Measurements from ENCODE around the gene IGFL2. TPM values are rescaled to one million over a fixed set of nuclear protein-coding genes. Genes with fewer than 3 reads are reported as not detected.

The IGFL2 gene
- total RNA-seq, 1 donor from 2014 or later = not detected

DNA sequence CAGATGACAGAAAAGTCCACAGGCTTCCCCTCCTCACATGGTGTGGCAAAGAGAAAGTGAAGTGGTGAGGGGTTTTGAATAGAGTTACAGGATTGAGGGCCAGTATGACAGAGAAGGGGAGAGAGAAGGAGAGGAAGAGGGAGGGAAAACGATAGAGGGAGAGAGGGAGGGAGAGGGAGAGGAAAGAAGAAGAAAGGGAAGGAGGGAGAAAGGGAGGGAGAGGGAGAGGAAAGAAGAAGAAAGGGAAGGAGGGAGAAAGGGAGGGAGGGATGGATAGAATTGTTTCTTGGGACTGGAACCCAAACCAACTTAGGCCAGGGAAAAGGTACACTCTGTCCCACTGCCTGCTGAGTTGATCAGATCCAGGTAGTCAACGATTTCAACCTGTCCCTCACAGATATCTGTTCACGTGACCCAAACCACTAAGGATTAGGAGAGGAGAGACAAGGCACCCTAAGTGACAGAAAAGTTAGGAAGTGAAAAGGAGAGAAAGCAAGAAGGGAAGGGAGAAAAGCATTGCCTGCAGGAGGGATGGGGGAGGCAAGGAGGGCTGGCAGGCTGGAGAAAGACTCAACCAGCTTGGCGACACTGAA is 15.4 kb upstream of the IGFL2 start:
- Mint-ChIP-seq H3K4me1 (ENCODE audit: unreplicated experiment) (peaks cover 21% of the 10 kb centered on the region), H3K4me3 (ENCODE audit: unreplicated experiment) (no peak overlapping the region), H3K9me3 (ENCODE audit: unreplicated experiment) (peaks cover 28% of the 10 kb centered on the region), H3K27me3 (ENCODE audit: unreplicated experiment) (peaks cover 28% of the 10 kb centered on the region), H3K27ac (ENCODE audit: unreplicated experiment) (peak overlapping the region; percentile 90), H3K36me3 (ENCODE audit: unreplicated experiment) (peaks cover 6% of the 10 kb centered on the region)
- TF ChIP-seq, protein P1, sequence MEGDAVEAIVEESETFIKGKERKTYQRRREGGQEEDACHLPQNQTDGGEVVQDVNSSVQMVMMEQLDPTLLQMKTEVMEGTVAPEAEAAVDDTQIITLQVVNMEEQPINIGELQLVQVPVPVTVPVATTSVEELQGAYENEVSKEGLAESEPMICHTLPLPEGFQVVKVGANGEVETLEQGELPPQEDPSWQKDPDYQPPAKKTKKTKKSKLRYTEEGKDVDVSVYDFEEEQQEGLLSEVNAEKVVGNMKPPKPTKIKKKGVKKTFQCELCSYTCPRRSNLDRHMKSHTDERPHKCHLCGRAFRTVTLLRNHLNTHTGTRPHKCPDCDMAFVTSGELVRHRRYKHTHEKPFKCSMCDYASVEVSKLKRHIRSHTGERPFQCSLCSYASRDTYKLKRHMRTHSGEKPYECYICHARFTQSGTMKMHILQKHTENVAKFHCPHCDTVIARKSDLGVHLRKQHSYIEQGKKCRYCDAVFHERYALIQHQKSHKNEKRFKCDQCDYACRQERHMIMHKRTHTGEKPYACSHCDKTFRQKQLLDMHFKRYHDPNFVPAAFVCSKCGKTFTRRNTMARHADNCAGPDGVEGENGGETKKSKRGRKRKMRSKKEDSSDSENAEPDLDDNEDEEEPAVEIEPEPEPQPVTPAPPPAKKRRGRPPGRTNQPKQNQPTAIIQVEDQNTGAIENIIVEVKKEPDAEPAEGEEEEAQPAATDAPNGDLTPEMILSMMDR (IDR thresholded peaks at IDR 0.05) = no peak
- DNase-seq (ENCODE audit: extremely low spot score, unreplicated experiment) = no peak

DNA sequence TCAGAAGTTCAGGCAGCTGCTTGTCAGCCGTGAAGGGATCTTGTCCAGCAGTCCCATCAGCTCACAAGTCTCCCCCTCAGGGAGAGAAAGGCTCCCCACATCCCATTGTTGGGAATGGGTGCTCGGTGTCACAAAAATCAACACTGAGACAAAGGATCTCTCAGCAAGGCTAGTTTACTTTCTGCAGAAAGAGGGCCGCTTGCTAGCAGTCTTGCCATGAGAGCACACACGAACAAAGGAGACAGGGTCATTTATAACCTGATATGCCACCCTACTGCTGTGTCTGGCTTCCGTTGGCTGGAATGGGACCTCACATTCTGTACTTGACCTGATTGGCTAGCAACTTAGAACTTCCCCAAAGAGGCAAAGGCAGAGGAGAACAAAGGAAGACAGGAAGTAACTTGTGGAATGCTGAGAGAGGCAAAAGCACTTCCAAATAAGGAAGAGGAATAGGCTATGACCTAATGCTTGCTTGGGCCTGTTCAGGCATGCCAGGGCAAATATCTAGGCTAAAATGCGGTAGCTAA is 14.9 kb upstream of the IGFL2 start:
- peaks cover 21% of the 10 kb centered on the region for H3K4me1 Mint-ChIP-seq (ENCODE audit: unreplicated experiment)
- DNase-seq (ENCODE audit: extremely low spot score, unreplicated experiment) = no peak
- peaks cover 23% of the 10 kb centered on the region for H3K27me3 Mint-ChIP-seq (ENCODE audit: unreplicated experiment)
- H3K36me3 Mint-ChIP-seq (ENCODE audit: unreplicated experiment) = peaks cover 6% of the 10 kb centered on the region
- TF ChIP-seq, protein P1 (IDR thresholded peaks at IDR 0.05) = no peak
- no peak overlapping the region for H3K4me3 Mint-ChIP-seq (ENCODE audit: unreplicated experiment)
- H3K27ac Mint-ChIP-seq (ENCODE audit: unreplicated experiment) = peak overlapping the region; percentile 90
- H3K9me3 Mint-ChIP-seq (ENCODE audit: unreplicated experiment) = peaks cover 28% of the 10 kb centered on the region

DNA sequence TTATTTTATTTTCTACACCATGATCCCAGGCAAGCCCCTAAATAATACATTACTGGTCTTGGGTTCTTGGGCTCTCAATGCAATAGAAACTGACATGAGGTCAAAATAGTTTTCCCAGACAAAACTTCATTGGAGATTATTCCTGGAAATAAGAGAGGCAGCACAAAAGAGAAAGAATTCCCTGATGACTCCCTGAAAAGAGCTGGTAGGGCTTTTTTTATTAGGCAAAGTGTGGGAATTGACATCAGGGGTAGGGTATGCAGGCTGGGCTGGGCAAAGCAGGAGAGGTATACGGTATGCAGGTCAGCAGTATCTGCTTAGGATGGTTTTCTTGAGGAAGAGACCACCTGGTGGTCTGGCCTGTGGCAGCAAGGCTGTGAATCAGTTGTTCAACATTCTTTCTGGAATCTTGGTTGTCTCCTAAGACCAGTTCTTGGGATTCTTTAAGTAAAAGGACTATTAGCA is 14.2 kb upstream of the IGFL2 start:
- no peak overlapping the region for H3K4me3 Mint-ChIP-seq (ENCODE audit: unreplicated experiment)
- H3K36me3 Mint-ChIP-seq (ENCODE audit: unreplicated experiment) = peaks cover 6% of the 10 kb centered on the region
- H3K27me3 Mint-ChIP-seq (ENCODE audit: unreplicated experiment) = peaks cover 17% of the 10 kb centered on the region
- H3K9me3 Mint-ChIP-seq (ENCODE audit: unreplicated experiment) = peaks cover 28% of the 10 kb centered on the region
- TF ChIP-seq, protein P1 (IDR thresholded peaks at IDR 0.05) = no peak
- peaks cover 21% of the 10 kb centered on the region for H3K4me1 Mint-ChIP-seq (ENCODE audit: unreplicated experiment)
- DNase-seq (ENCODE audit: extremely low spot score, unreplicated experiment) = no peak
- H3K27ac Mint-ChIP-seq (ENCODE audit: unreplicated experiment) = peak overlapping the region; percentile 90

DNA sequence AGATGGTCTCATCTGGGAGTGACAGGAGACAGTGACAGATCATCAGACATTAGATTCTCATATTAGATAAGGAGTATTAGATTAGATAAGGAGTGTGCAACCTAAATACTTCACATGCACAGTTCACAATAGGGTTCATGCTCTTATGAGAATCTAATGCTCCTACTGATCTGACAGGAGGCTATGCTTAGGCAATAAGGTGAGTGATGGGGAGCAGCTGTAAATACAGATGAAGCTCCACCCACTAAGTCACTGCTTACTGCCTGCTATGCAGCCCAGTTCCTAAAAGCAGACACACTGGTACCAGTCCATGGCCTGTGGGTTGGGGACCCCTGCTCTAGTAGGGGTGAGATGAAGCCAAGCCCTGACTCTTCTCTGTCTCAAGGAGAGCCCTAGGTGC is 13.5 kb upstream of the IGFL2 start:
- Mint-ChIP-seq H3K36me3 (ENCODE audit: unreplicated experiment) (peaks cover 6% of the 10 kb centered on the region), H3K27ac (ENCODE audit: unreplicated experiment) (no peak overlapping the region), H3K9me3 (ENCODE audit: unreplicated experiment) (peaks cover 25% of the 10 kb centered on the region), H3K27me3 (ENCODE audit: unreplicated experiment) (peaks cover 11% of the 10 kb centered on the region), H3K4me3 (ENCODE audit: unreplicated experiment) (no peak overlapping the region), H3K4me1 (ENCODE audit: unreplicated experiment) (peaks cover 21% of the 10 kb centered on the region)
- TF ChIP-seq, protein P1 (IDR thresholded peaks at IDR 0.05) = no peak
- DNase-seq (ENCODE audit: extremely low spot score, unreplicated experiment) = no peak

DNA sequence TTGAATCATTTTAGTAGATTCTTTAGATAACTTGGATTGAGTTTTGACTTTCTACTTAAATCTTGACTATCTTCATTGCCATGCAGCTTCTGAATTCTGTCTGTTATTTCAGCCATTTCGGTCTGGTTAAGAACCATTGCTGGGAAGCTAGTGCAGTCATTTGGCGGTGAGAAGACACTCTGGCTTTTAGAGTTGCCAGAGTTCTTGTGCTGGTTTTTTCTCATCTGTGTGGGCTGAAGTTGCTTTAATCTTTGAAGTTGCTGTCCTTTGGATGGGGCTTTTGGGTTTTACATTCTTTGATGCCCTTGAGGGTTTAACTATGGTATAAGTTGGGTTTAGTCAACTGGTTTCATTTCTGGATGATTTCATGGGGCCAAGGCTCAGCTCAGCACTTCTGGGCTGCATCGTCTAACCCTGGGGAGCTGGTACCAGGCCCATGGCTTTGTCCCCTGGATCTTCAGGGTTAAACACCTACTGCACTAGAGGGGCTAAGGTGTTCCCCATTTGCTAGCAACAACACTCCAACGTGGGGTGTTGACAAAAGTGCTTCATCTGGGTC is 10.0 kb upstream of the IGFL2 start:
- Mint-ChIP-seq H3K4me3 (ENCODE audit: unreplicated experiment) (no peak overlapping the region), H3K27me3 (ENCODE audit: unreplicated experiment) (peaks cover 19% of the 10 kb centered on the region), H3K36me3 (ENCODE audit: unreplicated experiment) (peaks cover 6% of the 10 kb centered on the region), H3K27ac (ENCODE audit: unreplicated experiment) (no peak overlapping the region), H3K4me1 (ENCODE audit: unreplicated experiment) (peaks cover 14% of the 10 kb centered on the region), H3K9me3 (ENCODE audit: unreplicated experiment) (peaks cover 17% of the 10 kb centered on the region)
- TF ChIP-seq, protein P1 (IDR thresholded peaks at IDR 0.05) = no peak
- no peak for DNase-seq (ENCODE audit: extremely low spot score, unreplicated experiment)
